ENCODE results near the gene S100A8.
"Not testable (repeated sequence)": the region's sequence is repeated elsewhere in the genome, so short reads cannot be mapped to it uniquely, and the experiment has no call there.

The S100A8 gene

DNA sequence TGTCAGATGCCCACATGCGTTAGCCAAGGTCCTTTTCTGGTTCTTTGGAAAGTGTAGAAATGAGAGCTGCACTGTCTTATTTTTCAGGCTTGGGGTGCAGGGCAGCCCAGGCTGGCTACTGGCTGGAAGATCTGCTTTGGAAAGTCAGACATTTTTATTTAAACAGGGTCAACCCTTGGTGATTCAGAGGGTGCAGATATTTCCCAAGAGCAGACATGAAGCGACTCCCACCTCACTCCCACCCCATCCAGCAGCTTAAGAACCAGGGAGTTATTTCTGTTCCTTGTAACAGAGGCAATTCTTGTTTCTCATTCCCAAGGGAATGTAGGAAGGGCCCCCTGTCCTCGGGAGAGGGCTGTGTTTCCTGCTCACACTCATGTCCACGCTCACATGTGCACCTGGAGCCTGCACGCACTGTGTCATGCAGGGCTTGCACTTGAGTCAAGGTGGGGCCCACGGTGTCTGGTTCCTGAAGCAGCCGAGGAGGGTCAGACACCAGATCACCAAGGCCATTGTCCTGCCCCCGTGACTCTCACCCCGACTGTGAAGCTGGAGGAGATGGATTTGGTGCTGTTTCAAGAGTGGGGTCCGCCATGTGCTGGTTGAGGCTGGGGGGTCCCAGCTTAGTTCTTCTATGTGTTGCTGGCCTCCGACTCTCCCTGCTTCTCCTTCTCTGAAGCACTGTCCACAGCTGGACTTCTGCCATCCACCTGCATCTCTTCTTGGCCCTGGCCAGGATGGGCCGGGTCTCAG lies 26.4 kb upstream of the S100A8 start:
- in situ Hi-C loops (cut with HindIII; ENCODE audit: low sequenced_read_pairs) = no loop called here

DNA sequence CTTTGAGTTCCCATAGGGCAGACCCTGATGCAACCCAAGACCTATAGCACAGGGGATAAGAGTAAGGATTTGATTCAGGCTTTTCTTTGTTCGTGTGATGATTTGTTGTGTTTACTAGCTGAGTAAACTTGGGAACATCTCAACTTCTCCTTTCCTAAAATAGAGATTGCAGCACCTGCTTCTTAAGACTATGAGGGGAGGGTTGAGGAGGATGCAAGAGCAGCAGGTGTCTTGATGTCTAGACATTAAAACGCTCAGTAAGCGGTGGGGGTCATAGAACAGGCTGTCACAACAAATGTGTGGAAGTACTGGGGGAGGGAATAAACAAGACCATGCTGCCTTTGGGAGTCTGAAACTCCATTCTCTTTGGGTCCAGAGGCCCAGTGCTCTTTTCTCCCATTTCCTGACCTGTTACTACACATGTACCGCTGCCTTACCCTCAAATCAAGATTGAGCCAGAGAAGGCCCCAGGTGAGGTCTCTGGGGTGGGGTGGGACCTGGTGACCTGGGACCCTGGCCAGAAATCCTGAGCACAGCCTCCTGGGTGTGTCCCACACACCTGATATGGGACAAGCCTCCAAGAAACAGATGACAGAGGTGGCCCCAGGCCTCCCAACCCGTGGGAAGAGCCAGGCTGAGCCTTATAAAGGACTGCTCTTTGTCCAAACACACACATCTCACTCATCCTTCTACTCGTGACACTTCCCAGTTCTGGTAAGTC lies 25.1 kb upstream of the S100A8 start, which contains the start of gene S100A7A:
TSS of gene S100A7A (plus strand) at position 671 of the 721 bp plus-strand sequence. CDS start 1,563 bp downstream, outside the sequence.
- in situ Hi-C loops (cut with HindIII; ENCODE audit: low sequenced_read_pairs) = no loop called here

DNA sequence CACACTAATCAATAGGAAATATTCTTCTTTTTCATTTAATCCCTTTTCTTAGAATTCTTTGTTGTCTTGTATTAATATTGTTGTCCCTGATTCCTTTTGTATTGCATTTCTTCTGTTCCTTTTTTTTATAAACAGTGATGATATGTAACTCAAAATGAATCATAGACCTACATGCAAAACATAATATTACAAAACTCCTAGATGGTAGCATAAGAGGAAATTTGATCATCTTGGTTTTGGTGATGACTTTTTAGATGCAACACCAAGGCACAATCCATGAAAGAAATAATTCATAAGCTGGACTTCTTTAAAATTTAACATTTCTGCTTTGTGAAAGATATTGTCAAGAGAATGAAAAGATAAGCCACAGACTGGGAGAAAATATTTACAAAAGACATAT lies 23.1 kb upstream of the S100A8 start:
- in situ Hi-C loops (cut with HindIII; ENCODE audit: low sequenced_read_pairs) = not testable (repeated sequence)

DNA sequence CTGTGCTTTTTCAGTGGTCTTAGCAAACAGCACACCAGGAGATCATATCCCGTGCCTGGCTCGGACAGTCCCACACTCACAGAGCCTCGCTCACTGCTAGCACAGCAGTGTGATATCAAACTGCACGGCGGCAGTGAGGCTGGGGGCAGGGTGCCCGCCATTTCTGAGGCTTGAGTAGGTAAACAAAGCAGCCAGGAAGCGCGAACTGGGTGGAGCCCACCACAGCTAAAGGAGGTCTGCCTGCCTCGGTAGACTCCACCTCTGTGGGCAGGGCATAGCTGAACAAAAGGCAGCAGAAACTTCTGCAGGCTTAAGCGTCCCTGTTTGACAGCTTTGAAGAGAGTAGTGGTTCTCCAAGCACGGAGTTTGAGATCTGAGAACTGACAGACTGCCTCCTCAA lies 16.4 kb upstream of the S100A8 start:
- in situ Hi-C loops (cut with HindIII; ENCODE audit: low sequenced_read_pairs) = loop anchor here (10.0 kb wide), 1 partner anchor 52 kb away; the partner anchor contains the start of gene S100A9

- in situ Hi-C loops (cut with HindIII; ENCODE audit: low sequenced_read_pairs) = loop anchor here (10.0 kb wide), 1 partner anchor 51 kb away; the partner anchor contains the start of gene S100A9
These were observed 15.1 kb upstream of the S100A8 start for GRCh38 chr1:153405825-153406599.

- in situ Hi-C loops (cut with HindIII; ENCODE audit: low sequenced_read_pairs) = loop anchor here (10.0 kb wide), 1 partner anchor 50 kb away; the partner anchor contains the start of gene S100A9
These were observed 13.9 kb upstream of the S100A8 start for GRCh38 chr1:153404768-153405167.

GRCh38 chr1:153404086-153404635 lies 13.3 kb upstream of the S100A8 start:
- in situ Hi-C loops (cut with HindIII; ENCODE audit: low sequenced_read_pairs) = loop anchor here (10.0 kb wide), 1 partner anchor 49 kb away; the partner anchor contains the start of gene S100A9

- in situ Hi-C loops (cut with HindIII; ENCODE audit: low sequenced_read_pairs) = loop anchor here (10.0 kb wide), 1 partner anchor 49 kb away; the partner anchor contains the start of gene S100A9
These were observed 12.7 kb upstream of the S100A8 start for GRCh38 chr1:153403421-153404085.

GRCh38 chr1:153402226-153402625 lies 11.4 kb upstream of the S100A8 start:
- in situ Hi-C loops (cut with HindIII; ENCODE audit: low sequenced_read_pairs) = loop anchor here (10.0 kb wide), 1 partner anchor 47 kb away; the partner anchor contains the start of gene S100A9

GRCh38 chr1:153401461-153401860 lies 10.6 kb upstream of the S100A8 start:
- in situ Hi-C loops (cut with HindIII; ENCODE audit: low sequenced_read_pairs) = loop anchor here (10.0 kb wide), 1 partner anchor 47 kb away; the partner anchor contains the start of gene S100A9

DNA sequence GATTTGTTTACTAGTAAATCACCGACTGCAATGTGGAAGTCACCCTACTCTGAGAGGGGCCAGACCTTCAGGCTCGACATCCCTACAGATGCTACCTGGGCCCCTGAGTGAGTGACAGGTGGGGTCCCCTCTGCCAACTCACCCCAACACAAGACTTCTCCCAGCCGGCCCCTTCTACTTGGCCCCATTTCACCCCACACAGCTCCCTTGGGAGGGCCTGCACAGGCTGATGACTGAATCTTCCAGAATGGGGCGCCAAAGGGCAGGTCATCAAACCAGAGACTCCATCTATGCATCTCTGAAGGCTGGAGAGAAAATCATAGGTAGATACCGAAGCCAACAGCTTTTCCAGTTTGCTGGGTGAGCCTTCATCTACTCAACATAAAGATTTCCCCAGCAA lies 9.4 kb upstream of the S100A8 start:
- in situ Hi-C loops (cut with HindIII; ENCODE audit: low sequenced_read_pairs) = loop anchor here (10.0 kb wide), 1 partner anchor 45 kb away; the partner anchor contains the start of gene S100A9

DNA sequence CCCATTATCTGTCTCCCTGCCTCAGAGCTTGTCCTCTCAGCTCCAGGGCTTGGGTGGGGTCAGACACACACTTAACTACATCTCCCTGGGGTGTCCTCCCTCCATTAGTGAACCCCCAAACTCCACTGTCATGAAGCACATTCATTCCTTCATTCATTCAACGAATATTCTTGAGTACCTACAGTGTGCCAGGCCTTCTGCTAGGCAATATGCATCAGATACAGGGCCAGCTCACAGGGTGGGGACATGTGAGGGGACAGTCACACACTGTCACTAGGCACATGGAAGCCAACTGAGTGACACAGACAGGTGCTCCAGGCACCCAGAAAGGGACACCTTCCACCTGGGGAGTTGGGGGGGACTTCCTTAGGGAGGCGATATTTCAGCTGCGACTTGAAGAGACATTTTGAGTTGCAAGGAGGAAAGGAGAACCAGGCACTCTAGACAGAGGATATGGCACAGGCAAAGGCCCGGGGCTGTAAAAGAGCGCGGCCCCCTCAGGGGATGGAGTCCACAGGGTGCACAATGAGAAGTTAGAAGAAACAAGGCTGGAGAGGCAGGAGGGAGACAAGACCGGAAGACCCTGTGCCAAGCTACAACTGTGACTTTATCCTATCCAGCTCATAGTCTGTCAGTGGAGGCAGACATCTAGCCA lies 8.7 kb upstream of the S100A8 start:
- in situ Hi-C loops (cut with HindIII; ENCODE audit: low sequenced_read_pairs) = loop anchor here (10.0 kb wide), 1 partner anchor 45 kb away; the partner anchor contains the start of gene S100A9

DNA sequence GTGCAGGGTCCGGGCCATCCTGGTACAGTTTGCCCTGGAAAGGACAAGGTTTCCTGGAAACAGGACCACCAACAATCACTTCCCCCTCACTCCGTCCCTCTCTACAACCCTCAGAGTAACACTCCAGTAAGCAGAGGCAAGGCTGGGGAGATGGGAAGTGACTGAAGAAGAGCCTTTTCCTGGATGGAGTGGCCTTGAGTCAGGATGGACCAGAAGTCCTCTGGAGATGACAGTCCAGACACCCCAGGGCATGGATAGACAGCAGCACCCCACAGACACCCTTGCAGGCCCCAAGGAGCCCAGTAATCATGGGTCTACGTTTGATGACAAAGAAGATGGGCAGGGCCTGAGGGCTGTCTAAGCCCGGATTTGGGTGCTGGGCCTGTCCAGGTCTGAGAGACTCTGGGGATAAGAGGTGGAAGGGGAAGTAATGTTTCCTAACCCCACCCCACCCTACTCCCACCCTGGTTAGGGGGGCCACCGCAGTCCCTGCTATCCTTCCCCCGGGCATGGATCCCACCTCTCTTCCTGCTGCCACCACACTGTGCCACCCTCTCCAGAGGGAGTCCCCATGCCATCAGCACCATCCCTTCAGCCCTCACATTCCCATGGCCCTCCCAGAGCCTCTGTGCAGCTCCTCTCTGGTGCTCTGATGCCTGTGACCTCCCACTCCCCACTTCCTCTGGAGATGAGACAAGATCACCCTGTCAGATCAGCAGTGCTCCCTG lies 7.2 kb upstream of the S100A8 start:
- in situ Hi-C loops (cut with HindIII; ENCODE audit: low sequenced_read_pairs) = no loop called here

DNA sequence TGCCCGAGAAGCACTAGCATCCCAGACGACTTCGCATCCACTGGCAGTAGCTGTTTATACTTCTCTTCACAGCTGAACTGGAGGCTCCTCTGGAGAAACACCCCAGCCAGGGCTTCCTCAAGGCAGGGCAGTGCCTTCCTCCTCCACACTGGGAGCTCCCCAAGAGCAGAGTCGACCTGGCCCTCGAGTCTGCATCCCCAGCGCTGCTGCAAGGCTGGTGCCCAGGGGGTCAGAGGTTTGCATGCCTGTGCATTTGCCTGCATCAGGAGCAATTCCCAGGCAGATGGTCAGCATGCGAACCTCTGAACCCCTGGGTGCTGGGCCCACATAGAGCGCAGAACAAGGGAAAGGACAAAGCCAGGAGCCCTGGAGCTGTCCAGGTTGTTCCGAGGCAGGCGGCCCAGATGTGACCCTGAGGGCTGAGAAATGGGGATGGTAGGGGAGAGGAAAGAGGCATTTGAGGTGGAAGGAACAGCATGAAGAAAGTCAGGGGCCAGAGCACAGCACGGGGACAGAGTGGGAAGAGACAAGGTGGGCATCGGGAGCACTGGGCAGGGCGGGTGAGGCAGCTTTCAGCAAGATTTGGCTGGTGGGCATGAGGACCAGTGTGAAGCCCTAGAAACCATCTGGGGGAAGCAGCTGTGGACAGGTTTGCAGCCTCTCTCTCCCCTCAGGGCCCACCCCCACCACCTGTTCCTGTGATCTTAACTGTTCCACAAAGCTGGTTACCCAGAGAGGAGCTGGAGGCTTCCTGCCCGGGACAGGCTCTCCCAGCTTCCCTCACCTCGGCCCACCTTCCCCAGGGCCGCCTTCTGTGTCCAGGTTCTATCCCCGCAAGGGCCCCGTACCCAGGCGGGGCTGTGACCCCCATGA lies 6.4 kb upstream of the S100A8 start:
- in situ Hi-C loops (cut with HindIII; ENCODE audit: low sequenced_read_pairs) = no loop called here

DNA sequence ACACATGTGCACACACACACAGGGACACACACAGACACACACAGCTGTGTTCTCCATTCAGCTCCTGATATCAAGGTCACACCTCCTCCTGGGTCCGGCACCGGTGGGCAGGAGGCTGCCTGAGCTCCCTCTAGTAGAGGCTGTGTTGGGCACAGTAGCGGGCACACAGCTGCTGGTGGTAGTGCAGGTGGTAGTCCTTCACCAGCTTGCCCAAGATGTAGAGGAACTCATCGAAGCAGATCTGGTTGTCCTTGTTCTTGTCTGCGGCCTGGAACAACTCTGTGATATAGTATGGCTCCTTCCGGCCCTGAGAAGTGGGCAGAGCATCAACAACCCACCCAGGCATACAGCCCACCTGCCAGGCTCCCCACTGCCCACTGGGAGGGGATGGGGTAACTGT lies 5.6 kb upstream of the S100A8 start:
- in situ Hi-C loops (cut with HindIII; ENCODE audit: low sequenced_read_pairs) = no loop called here

DNA sequence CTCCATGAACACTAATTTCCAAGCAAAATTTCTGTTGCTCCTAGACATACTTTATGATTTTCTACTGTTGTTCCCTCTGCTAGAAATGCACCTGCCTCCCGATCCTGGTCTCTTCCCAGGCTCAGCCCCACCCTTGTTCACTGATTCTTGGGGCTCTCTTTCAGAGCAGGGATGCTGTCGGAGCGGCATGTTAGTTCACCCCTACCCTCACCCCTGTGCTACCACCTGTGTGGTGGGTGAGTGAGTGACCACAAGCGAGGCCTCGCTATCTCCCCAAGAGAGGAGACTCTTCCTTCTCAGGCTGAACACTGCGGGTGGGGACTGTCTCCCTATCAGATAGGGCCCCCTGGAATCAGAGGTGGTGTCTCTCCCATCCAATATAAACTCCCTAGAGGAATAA lies 4.9 kb upstream of the S100A8 start:
- in situ Hi-C loops (cut with HindIII; ENCODE audit: low sequenced_read_pairs) = no loop called here

DNA sequence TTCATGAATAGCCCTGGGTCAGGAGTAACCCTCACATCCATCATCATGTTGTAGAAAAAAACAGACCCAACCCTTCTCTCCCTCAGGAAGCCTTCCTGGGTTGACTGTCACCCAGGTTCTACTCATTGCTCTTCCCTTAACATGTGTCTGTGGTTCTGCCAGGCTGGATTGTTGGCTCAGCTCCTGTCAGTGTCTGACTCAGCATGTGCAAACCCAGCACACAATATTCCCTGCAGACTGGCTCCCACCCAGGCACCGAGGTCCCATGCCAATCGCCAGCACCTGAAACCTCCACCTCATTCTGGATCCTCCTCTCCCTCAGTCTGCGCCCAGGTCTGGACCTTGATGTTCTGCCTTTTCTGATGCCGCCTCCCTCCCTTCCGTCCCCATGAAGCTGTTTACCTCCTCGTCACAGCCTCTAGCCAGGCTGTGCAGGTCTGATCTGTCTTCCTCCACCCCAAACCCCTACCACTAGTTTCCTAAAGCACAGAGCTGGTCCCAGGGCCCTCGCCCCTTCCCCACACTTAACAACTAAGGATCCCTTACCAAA lies 4.3 kb upstream of the S100A8 start:
- in situ Hi-C loops (cut with HindIII; ENCODE audit: low sequenced_read_pairs) = no loop called here
